Measurements from ENCODE around the gene ACIN1. TPM values are rescaled to one million over a fixed set of nuclear protein-coding genes. Genes with fewer than 3 reads are reported as not detected.

ACIN1 gene
- total RNA-seq = 72.5 TPM
- 100 to 1,000 TPM; 121 to 157 (median 135) TPM for polyA plus RNA-seq (ENCODE audit: insufficient read depth in 1 of 8, insufficient read length in 8 of 8, low replicate concordance in 1 of 8)
- long read RNA-seq, donor 1, full-length matches to known transcripts = 6 of 46 reads
- long read RNA-seq, donor 1, partial matches to known transcripts = 40 of 46 reads
- long read RNA-seq, donor 1, other reads (novel, unspliced or antisense) = 0 of 46 reads
- long read RNA-seq, donor 2 = 0 reads
- long read RNA-seq, donor 3, full-length matches to known transcripts = 8 of 76 reads
- long read RNA-seq, donor 3, partial matches to known transcripts = 68 of 76 reads
- long read RNA-seq, donor 3, other reads (novel, unspliced or antisense) = 0 of 76 reads
- long read RNA-seq, donor 4, partial matches to known transcripts = 19 of 23 reads
- long read RNA-seq, donor 4, other reads (novel, unspliced or antisense) = 0 of 23 reads
- long read RNA-seq, donor 5, partial matches to known transcripts = 78 of 85 reads
- long read RNA-seq, donor 5, other reads (novel, unspliced or antisense) = 0 of 85 reads
- long read RNA-seq, donor 6, full-length matches to known transcripts = 13 of 63 reads
- long read RNA-seq, donor 6, partial matches to known transcripts = 50 of 63 reads
- long read RNA-seq, donor 6, other reads (novel, unspliced or antisense) = 0 of 63 reads
- long read RNA-seq, donor 7, partial matches to known transcripts = 59 of 65 reads
- long read RNA-seq, donor 7, other reads (novel, unspliced or antisense) = 0 of 65 reads
- long read RNA-seq, donor 8, partial matches to known transcripts = 6 of 49 reads
- long read RNA-seq, donor 8, other reads (novel, unspliced or antisense) = 40 of 49 reads
- long read RNA-seq, donor 9, partial matches to known transcripts = 54 of 88 reads
- long read RNA-seq, donor 9, other reads (novel, unspliced or antisense) = 30 of 88 reads
- long read RNA-seq, donor 10, partial matches to known transcripts = 40 of 46 reads
- long read RNA-seq, donor 10, other reads (novel, unspliced or antisense) = 0 of 46 reads
- long read RNA-seq, donor 11, full-length matches to known transcripts = 5 of 63 reads
- long read RNA-seq, donor 11, partial matches to known transcripts = 58 of 63 reads
- long read RNA-seq, donor 11, other reads (novel, unspliced or antisense) = 0 of 63 reads

- peak; percentile 94 for DNase-seq
- WGBS (ENCODE audit: insufficient coverage) = under 1% methylated on average over 47 of the region's 55 CpGs
- peaks cover 33% of the 10 kb centered on the region for H3K36me3 ChIP-seq (ENCODE audit: control insufficient read depth, insufficient read depth, low read length)
- H3K4me3 ChIP-seq (ENCODE audit: low read length) = peak within 1 kb of the TSS; percentile 86
- H3K27ac ChIP-seq (ENCODE audit: low read length) = peak within 1 kb of the TSS; percentile 100
- H3K9me3 ChIP-seq (replicated peaks; ENCODE audit: control insufficient read depth, low read depth, low read length) = no peaks in the 10 kb centered on the region
- H3K4me1 ChIP-seq (ENCODE audit: control insufficient read depth, insufficient read depth, low read length) = peaks cover 9% of the 10 kb centered on the region
- no peaks in the 10 kb centered on the region for H3K27me3 ChIP-seq (ENCODE audit: control insufficient read depth, insufficient read depth, low read length)
Observed at GRCh38 chr14:23094666-23095195, at the start of gene ACIN1. TSS of gene ACIN1 (minus strand) at chr14:23095136. CDS start at chr14:23095112, 24 bp downstream.

- peaks cover 5% of the 10 kb centered on the region for H3K4me1 ChIP-seq (ENCODE audit: control insufficient read depth, insufficient read depth, low read length)
- H3K27me3 ChIP-seq (ENCODE audit: control insufficient read depth, insufficient read depth, low read length) = no peaks in the 10 kb centered on the region
- no peak overlapping the region for H3K4me3 ChIP-seq (ENCODE audit: low read length)
- DNase-seq = no peak
- no peaks in the 10 kb centered on the region for H3K9me3 ChIP-seq (replicated peaks; ENCODE audit: control insufficient read depth, low read depth, low read length)
- no peaks in the 10 kb centered on the region for H3K36me3 ChIP-seq (ENCODE audit: control insufficient read depth, insufficient read depth, low read length)
- no peak overlapping the region for H3K27ac ChIP-seq (ENCODE audit: low read length)
- no CpG with 5 or more reads among the region's 1 CpG for WGBS (ENCODE audit: insufficient coverage)
Observed at GRCh38 chr14:23143911-23144310, 49.0 kb upstream of the ACIN1 start.

GRCh38 chr14:23142826-23143225 is 47.9 kb upstream of the ACIN1 start:
- no peaks in the 10 kb centered on the region for H3K27me3 ChIP-seq (ENCODE audit: control insufficient read depth, insufficient read depth, low read length)
- DNase-seq = no peak
- H3K4me1 ChIP-seq (ENCODE audit: control insufficient read depth, insufficient read depth, low read length) = peaks cover 5% of the 10 kb centered on the region
- no peaks in the 10 kb centered on the region for H3K36me3 ChIP-seq (ENCODE audit: control insufficient read depth, insufficient read depth, low read length)
- H3K9me3 ChIP-seq (replicated peaks; ENCODE audit: control insufficient read depth, low read depth, low read length) = no peaks in the 10 kb centered on the region
- H3K4me3 ChIP-seq (ENCODE audit: low read length) = no peak overlapping the region
- 91% methylated on average over 3 of the region's 4 CpGs for WGBS (ENCODE audit: insufficient coverage)
- no peak overlapping the region for H3K27ac ChIP-seq (ENCODE audit: low read length)

- peak; percentile 82 for DNase-seq
- Histone ChIP-seq H3K27me3 (ENCODE audit: control insufficient read depth, insufficient read depth, low read length) (no peaks in the 10 kb centered on the region), H3K9me3 (replicated peaks; ENCODE audit: control insufficient read depth, low read depth, low read length) (no peaks in the 10 kb centered on the region), H3K27ac (ENCODE audit: low read length) (no peak overlapping the region), H3K4me3 (ENCODE audit: low read length) (no peak overlapping the region), H3K4me1 (ENCODE audit: control insufficient read depth, insufficient read depth, low read length) (peaks cover 5% of the 10 kb centered on the region), H3K36me3 (ENCODE audit: control insufficient read depth, insufficient read depth, low read length) (no peaks in the 10 kb centered on the region)
- WGBS (ENCODE audit: insufficient coverage) = 45% methylated on average over 5 of the region's 7 CpGs
Observed at GRCh38 chr14:23141706-23142444, 46.9 kb upstream of the ACIN1 start.

- DNase-seq = no peak
- no peak overlapping the region for H3K27ac ChIP-seq (ENCODE audit: low read length)
Observed at GRCh38 chr14:23140371-23140770, 45.4 kb upstream of the ACIN1 start.

GRCh38 chr14:23139874-23140273 is 44.9 kb upstream of the ACIN1 start:
- Histone ChIP-seq H3K36me3 (ENCODE audit: control insufficient read depth, insufficient read depth, low read length) (no peaks in the 10 kb centered on the region), H3K27me3 (ENCODE audit: control insufficient read depth, insufficient read depth, low read length) (no peaks in the 10 kb centered on the region), H3K4me1 (ENCODE audit: control insufficient read depth, insufficient read depth, low read length) (peaks cover 5% of the 10 kb centered on the region), H3K27ac (ENCODE audit: low read length) (no peak overlapping the region), H3K4me3 (ENCODE audit: low read length) (no peak overlapping the region), H3K9me3 (replicated peaks; ENCODE audit: control insufficient read depth, low read depth, low read length) (no peaks in the 10 kb centered on the region)
- DNase-seq = no peak
- 100% methylated on average over 1 of the region's 2 CpGs for WGBS (ENCODE audit: insufficient coverage)

More at GRCh38 chr14:23140371-23140770, 45.4 kb upstream of the ACIN1 start:
- H3K4me3 ChIP-seq (ENCODE audit: low read length) = no peak overlapping the region
- no peaks in the 10 kb centered on the region for H3K36me3 ChIP-seq (ENCODE audit: control insufficient read depth, insufficient read depth, low read length)
- H3K4me1 ChIP-seq (ENCODE audit: control insufficient read depth, insufficient read depth, low read length) = peaks cover 5% of the 10 kb centered on the region
- H3K27me3 ChIP-seq (ENCODE audit: control insufficient read depth, insufficient read depth, low read length) = no peaks in the 10 kb centered on the region
- WGBS (ENCODE audit: insufficient coverage) = 68% methylated on average over 5 of the region's 6 CpGs
- no peaks in the 10 kb centered on the region for H3K9me3 ChIP-seq (replicated peaks; ENCODE audit: control insufficient read depth, low read depth, low read length)

- Histone ChIP-seq H3K27me3 (ENCODE audit: control insufficient read depth, insufficient read depth, low read length) (no peaks in the 10 kb centered on the region), H3K9me3 (replicated peaks; ENCODE audit: control insufficient read depth, low read depth, low read length) (no peaks in the 10 kb centered on the region), H3K4me1 (ENCODE audit: control insufficient read depth, insufficient read depth, low read length) (peaks cover 5% of the 10 kb centered on the region), H3K36me3 (ENCODE audit: control insufficient read depth, insufficient read depth, low read length) (no peaks in the 10 kb centered on the region), H3K27ac (ENCODE audit: low read length) (no peak overlapping the region), H3K4me3 (ENCODE audit: low read length) (no peak overlapping the region)
- DNase-seq = no peak
- WGBS (ENCODE audit: insufficient coverage) = no CpG with 5 or more reads among the region's 6 CpGs
Observed at GRCh38 chr14:23137813-23138535, 43.0 kb upstream of the ACIN1 start.

- H3K27me3 ChIP-seq (ENCODE audit: control insufficient read depth, insufficient read depth, low read length) = no peaks in the 10 kb centered on the region
- peaks cover 3% of the 10 kb centered on the region for H3K4me1 ChIP-seq (ENCODE audit: control insufficient read depth, insufficient read depth, low read length)
- WGBS (ENCODE audit: insufficient coverage) = 80% methylated on average over 6 of the region's 11 CpGs
- H3K36me3 ChIP-seq (ENCODE audit: control insufficient read depth, insufficient read depth, low read length) = no peaks in the 10 kb centered on the region
- H3K4me3 ChIP-seq (ENCODE audit: low read length) = no peak overlapping the region
- H3K9me3 ChIP-seq (replicated peaks; ENCODE audit: control insufficient read depth, low read depth, low read length) = no peaks in the 10 kb centered on the region
- H3K27ac ChIP-seq (ENCODE audit: low read length) = no peak overlapping the region
- DNase-seq = no peak
Observed at GRCh38 chr14:23137192-23137812, 42.4 kb upstream of the ACIN1 start.

All from muscle of leg (tissue), 16 donors.